A673 (cell line): ENCODE data around the gene RAP2B.

ENCODE experiments used
- EZH2 ChIP-seq: fragments of 200-600 bp; sonication (generic); IDR thresholded peaks from 2 replicates; pipeline ENCODE4 v1.6.1; 2017; ENCODE audit warnings: borderline replicate concordance, low read depth, mild to moderate bottlenecking, mixed read lengths, antibody characterized with exemption, low read length; ENCODE audit not compliant: poor library complexity, severe bottlenecking
- TF ChIP-seq, protein P1 (sequence below): fragments of 300-800, 200-600 bp; sonication (generic); conservative IDR thresholded peaks from 2 replicates; pipeline ENCODE4 v1.5.1; 2017; ENCODE audit warnings: low read depth, mild to moderate bottlenecking, antibody characterized with exemption, low read length, moderate library complexity, mixed read lengths

DNA sequence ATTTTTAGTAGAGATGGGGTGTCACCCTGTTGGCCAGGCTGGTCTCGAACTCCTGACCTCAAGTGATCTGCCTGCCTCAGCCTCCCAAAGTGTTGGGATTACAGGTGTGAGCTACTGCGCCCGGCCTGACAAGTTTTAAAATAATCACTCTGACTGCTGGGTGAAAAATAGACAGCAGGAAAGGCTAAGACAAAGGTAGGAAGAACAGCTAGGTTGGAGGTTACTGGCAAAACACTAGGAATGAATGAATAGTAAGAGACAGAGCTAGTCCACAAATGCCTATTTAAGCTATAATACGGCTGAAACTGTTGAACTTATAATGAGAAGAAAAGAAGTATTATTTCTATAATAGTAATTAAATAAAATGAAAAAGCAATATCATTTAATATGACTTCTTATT lies 46.7 kb upstream of the RAP2B start:
- TF ChIP-seq, protein P1, sequence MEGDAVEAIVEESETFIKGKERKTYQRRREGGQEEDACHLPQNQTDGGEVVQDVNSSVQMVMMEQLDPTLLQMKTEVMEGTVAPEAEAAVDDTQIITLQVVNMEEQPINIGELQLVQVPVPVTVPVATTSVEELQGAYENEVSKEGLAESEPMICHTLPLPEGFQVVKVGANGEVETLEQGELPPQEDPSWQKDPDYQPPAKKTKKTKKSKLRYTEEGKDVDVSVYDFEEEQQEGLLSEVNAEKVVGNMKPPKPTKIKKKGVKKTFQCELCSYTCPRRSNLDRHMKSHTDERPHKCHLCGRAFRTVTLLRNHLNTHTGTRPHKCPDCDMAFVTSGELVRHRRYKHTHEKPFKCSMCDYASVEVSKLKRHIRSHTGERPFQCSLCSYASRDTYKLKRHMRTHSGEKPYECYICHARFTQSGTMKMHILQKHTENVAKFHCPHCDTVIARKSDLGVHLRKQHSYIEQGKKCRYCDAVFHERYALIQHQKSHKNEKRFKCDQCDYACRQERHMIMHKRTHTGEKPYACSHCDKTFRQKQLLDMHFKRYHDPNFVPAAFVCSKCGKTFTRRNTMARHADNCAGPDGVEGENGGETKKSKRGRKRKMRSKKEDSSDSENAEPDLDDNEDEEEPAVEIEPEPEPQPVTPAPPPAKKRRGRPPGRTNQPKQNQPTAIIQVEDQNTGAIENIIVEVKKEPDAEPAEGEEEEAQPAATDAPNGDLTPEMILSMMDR = no peak
- TF ChIP-seq EZH2 = no peak
